ENCODE measurements around the gene PIAS3.
"Not testable (repeated sequence)": the region's sequence is repeated elsewhere in the genome, so short reads cannot be mapped to it uniquely, and the experiment has no call there.

PIAS3 gene

DNA sequence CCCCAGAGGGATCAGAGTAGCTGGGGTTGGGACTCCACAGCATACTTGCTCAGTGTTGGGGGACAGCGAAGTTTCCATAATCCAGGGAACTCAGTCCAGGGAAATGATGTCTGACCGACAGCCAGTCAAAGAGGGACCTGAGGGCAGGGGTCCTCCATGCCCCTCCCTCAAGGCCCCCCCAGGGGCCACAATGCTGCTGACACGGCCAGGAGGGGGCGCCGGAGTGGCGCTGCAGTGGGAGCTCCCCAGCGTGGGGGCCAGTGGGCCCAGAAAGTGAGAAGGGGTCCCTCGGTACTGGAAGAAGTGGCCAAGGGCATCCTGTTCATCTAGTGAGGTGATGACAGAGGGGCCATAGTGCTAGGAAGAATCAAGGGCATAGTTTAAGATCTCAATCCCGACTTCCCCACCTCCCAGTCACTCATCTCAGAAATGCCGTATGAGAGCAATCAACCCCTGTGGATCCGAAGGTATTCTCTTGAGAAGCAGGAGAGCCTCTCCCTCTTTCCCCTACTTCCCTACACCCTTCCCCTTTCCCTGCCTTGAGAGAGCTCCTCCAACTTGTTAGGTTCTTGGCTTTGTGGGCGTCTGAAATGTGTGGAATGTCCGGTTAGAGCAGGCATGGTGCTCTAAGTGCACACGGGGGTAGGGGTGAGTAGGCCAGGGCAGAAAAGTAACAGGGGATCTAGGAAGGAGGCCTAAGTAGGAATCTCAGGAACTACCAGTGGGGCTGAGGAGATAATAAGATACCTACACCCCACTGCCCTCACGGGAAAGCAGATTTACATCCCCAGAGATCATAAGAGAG is 9.3 kb downstream of the PIAS3 start:
- peaks cover 52% of the 10 kb centered on the region for H3K36me3 ChIP-seq (ENCODE audit: control insufficient read depth, insufficient read depth, low read length)
- H3K27me3 ChIP-seq (ENCODE audit: control insufficient read depth, insufficient read depth, low read length, poor library complexity, severe bottlenecking) = peaks cover 8% of the 10 kb centered on the region
- no peaks in the 10 kb centered on the region for H3K4me1 ChIP-seq (ENCODE audit: control insufficient read depth, insufficient read depth, low read length)
- no peak overlapping the region for H3K4me3 ChIP-seq (ENCODE audit: insufficient read depth, low read depth, low read length)
- WGBS, 2 experiments = 89 to 93% methylated on average over 15 of the region's 15 CpGs
- no peak overlapping the region for H3K27ac ChIP-seq (ENCODE audit: insufficient read depth, low read depth, low read length, poor library complexity, severe bottlenecking)
- no peaks in the 10 kb centered on the region for H3K9me3 ChIP-seq (ENCODE audit: control insufficient read depth, low read length)

DNA sequence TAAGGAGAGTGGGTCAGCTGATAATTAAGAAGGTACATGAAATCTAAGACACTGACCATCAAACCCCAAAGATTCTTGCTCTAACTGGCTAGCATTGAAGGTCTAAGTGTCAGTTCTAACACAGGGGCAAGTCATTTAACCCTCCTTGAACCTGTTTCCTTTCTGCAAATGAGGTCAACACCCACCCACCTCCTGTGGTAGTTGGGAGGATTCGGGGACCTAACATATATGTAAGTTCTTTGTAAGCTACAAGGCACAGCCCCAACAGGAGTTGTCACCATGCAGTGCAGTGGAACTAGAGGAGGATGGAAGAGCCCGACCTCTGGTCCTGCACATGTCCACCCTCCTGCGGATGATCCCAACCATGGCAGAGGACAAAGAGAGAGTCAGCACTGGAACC is 11.1 kb downstream of the PIAS3 start:
- H3K4me1 ChIP-seq (ENCODE audit: control insufficient read depth, insufficient read depth, low read length) = no peaks in the 10 kb centered on the region
- H3K27ac ChIP-seq (ENCODE audit: insufficient read depth, low read depth, low read length, poor library complexity, severe bottlenecking) = no peak overlapping the region
- no peak overlapping the region for H3K4me3 ChIP-seq (ENCODE audit: insufficient read depth, low read depth, low read length)
- 94 to 98% methylated on average over 3 of the region's 3 CpGs for WGBS, 2 experiments
- H3K27me3 ChIP-seq (ENCODE audit: control insufficient read depth, insufficient read depth, low read length, poor library complexity, severe bottlenecking) = peaks cover 8% of the 10 kb centered on the region
- peaks cover 39% of the 10 kb centered on the region for H3K36me3 ChIP-seq (ENCODE audit: control insufficient read depth, insufficient read depth, low read length)
- no peaks in the 10 kb centered on the region for H3K9me3 ChIP-seq (ENCODE audit: control insufficient read depth, low read length)

- H3K4me1 ChIP-seq (ENCODE audit: control insufficient read depth, insufficient read depth, low read length) = no peaks in the 10 kb centered on the region
- peak overlapping the region; percentile 68 for H3K4me3 ChIP-seq (ENCODE audit: insufficient read depth, low read depth, low read length)
- H3K27me3 ChIP-seq (ENCODE audit: control insufficient read depth, insufficient read depth, low read length, poor library complexity, severe bottlenecking) = peaks cover 8% of the 10 kb centered on the region
- 80 to 89% methylated on average over 3 of the region's 3 CpGs for WGBS, 2 experiments
- peaks cover 44% of the 10 kb centered on the region for H3K36me3 ChIP-seq (ENCODE audit: control insufficient read depth, insufficient read depth, low read length)
- no peak overlapping the region for H3K27ac ChIP-seq (ENCODE audit: insufficient read depth, low read depth, low read length, poor library complexity, severe bottlenecking)
- H3K9me3 ChIP-seq (ENCODE audit: control insufficient read depth, low read length) = no peaks in the 10 kb centered on the region
Measured at GRCh38 chr1:145846201-145846612, 12.7 kb downstream of the PIAS3 start.

DNA sequence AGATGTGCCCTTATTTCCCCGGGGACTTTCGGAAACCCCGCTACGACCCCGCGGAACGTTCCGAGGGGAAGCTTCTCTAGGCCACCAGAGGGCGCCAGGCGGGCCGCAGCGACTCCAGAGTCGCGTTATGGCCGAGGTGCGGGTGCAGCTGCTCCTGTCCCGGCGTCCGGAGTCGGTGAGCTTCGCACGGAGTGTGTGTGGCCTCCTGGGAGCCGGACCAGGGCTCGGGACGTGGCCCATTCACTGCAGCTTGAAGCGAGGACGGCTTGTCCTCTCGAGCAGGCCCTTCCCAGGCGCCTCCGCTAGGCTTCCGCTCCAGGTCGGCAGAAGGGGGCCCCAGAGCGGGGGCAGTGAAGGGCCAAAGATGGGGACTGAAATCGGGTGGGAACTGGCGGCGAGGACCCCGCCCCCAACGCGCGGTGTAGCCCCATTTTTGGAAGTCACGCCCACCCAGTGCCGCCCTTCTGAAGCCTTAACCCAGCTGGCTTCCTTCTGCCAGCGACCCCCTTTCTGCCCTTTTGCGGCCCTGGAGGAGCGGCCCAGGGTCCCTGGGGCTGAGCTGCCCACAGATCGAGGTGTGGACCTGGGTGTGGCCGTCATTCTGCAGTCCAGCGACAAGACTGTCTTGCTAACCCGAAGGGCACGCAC is 13.2 kb downstream of the PIAS3 start, which contains the start of gene NUDT17:
Gene NUDT17 (plus strand): TSS at position 117 of the 648 bp plus-strand sequence. CDS start 11 bp downstream, at position 128.
- H3K27ac ChIP-seq (ENCODE audit: insufficient read depth, low read depth, low read length, poor library complexity, severe bottlenecking) = peak within 1 kb of the TSS; percentile 48
- H3K4me1 ChIP-seq (ENCODE audit: control insufficient read depth, insufficient read depth, low read length) = no peaks in the 10 kb centered on the region
- peaks cover 44% of the 10 kb centered on the region for H3K36me3 ChIP-seq (ENCODE audit: control insufficient read depth, insufficient read depth, low read length)
- peaks cover 8% of the 10 kb centered on the region for H3K27me3 ChIP-seq (ENCODE audit: control insufficient read depth, insufficient read depth, low read length, poor library complexity, severe bottlenecking)
- 3% methylated on average over 50 of the region's 50 CpGs for WGBS, 2 experiments
- no peaks in the 10 kb centered on the region for H3K9me3 ChIP-seq (ENCODE audit: control insufficient read depth, low read length)
- peak within 1 kb of the TSS; percentile 68 for H3K4me3 ChIP-seq (ENCODE audit: insufficient read depth, low read depth, low read length)

DNA sequence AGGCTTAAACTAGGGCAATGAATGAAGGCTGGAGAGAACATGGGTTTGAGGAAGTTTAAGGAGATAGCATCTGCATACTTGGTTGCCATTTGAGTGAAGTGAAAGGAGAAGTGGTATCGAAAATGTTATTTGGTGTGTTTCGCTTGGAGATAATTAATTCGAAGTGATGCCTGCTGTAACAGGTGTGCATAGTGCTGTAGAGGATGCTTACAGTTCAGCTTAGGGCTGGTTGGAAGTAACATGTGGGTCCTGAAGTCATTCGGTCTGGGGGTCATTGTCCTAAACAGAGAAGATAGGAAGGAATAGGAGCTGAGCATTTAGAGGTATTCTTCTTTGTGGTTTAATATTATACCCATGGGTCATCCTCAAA is 13.8 kb downstream of the PIAS3 start:
- Histone ChIP-seq H3K4me3 (ENCODE audit: insufficient read depth, low read depth, low read length) (peak overlapping the region; percentile 68), H3K27me3 (ENCODE audit: control insufficient read depth, insufficient read depth, low read length, poor library complexity, severe bottlenecking) (peaks cover 8% of the 10 kb centered on the region), H3K36me3 (ENCODE audit: control insufficient read depth, insufficient read depth, low read length) (peaks cover 42% of the 10 kb centered on the region), H3K27ac (ENCODE audit: insufficient read depth, low read depth, low read length, poor library complexity, severe bottlenecking) (no peak overlapping the region), H3K4me1 (ENCODE audit: control insufficient read depth, insufficient read depth, low read length) (no peaks in the 10 kb centered on the region), H3K9me3 (ENCODE audit: control insufficient read depth, low read length) (no peaks in the 10 kb centered on the region)
- WGBS, 2 experiments = 40 to 41% methylated on average over 4 of the region's 4 CpGs

GRCh38 chr1:145843031-145843430 is 15.8 kb downstream of the PIAS3 start:
- H3K36me3 ChIP-seq (ENCODE audit: control insufficient read depth, insufficient read depth, low read length) = peaks cover 32% of the 10 kb centered on the region
- no peaks in the 10 kb centered on the region for H3K4me1 ChIP-seq (ENCODE audit: control insufficient read depth, insufficient read depth, low read length)
- no peaks in the 10 kb centered on the region for H3K9me3 ChIP-seq (ENCODE audit: control insufficient read depth, low read length)
- WGBS, 2 experiments = 95% methylated on average over 2 to 3 of the region's 3 CpGs
- H3K27ac ChIP-seq (ENCODE audit: insufficient read depth, low read depth, low read length, poor library complexity, severe bottlenecking) = no peak overlapping the region
- peaks cover 8% of the 10 kb centered on the region for H3K27me3 ChIP-seq (ENCODE audit: control insufficient read depth, insufficient read depth, low read length, poor library complexity, severe bottlenecking)
- no peak overlapping the region for H3K4me3 ChIP-seq (ENCODE audit: insufficient read depth, low read depth, low read length)

GRCh38 chr1:145837656-145838055 is 21.2 kb downstream of the PIAS3 start:
- Histone ChIP-seq H3K27me3 (ENCODE audit: control insufficient read depth, insufficient read depth, low read length, poor library complexity, severe bottlenecking) (no peaks in the 10 kb centered on the region), H3K9me3 (ENCODE audit: control insufficient read depth, low read length) (no peaks in the 10 kb centered on the region), H3K4me1 (ENCODE audit: control insufficient read depth, insufficient read depth, low read length) (no peaks in the 10 kb centered on the region), H3K36me3 (ENCODE audit: control insufficient read depth, insufficient read depth, low read length) (peaks cover 65% of the 10 kb centered on the region), H3K4me3 (ENCODE audit: insufficient read depth, low read depth, low read length) (no peak overlapping the region), H3K27ac (ENCODE audit: insufficient read depth, low read depth, low read length, poor library complexity, severe bottlenecking) (no peak overlapping the region)
- WGBS, 2 experiments = 100% methylated on average over 1 of the region's 1 CpG

DNA sequence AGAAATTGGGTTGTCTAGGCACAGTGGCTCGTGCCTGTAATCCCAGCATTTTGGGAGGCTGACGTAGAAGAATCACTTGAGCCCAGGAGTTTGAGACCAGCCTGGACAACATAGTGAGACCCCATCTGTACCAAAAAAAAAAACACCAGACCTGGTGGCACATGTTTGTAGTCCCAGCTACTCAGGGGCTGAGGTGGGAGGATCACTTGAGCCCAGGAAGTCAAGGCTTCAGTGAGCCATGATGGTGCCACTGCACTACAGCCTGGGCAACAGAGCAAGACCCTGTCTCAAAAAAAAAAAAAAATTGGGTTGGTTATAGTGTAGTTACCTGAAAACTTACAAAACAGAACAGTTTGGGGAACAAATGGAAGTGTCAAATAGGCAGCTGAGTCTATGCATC is 28.1 kb downstream of the PIAS3 start:
- not testable (repeated sequence) for H3K4me3 ChIP-seq (ENCODE audit: insufficient read depth, low read depth, low read length); H3K27me3 ChIP-seq (ENCODE audit: control insufficient read depth, insufficient read depth, low read length, poor library complexity, severe bottlenecking); H3K27ac ChIP-seq (ENCODE audit: insufficient read depth, low read depth, low read length, poor library complexity, severe bottlenecking); H3K4me1 ChIP-seq (ENCODE audit: control insufficient read depth, insufficient read depth, low read length); H3K9me3 ChIP-seq (ENCODE audit: control insufficient read depth, low read length)
- H3K36me3 ChIP-seq (ENCODE audit: control insufficient read depth, insufficient read depth, low read length) = peaks cover 75% of the 10 kb centered on the region
- WGBS, 2 experiments = 84 to 96% methylated on average over 2 of the region's 2 CpGs

DNA sequence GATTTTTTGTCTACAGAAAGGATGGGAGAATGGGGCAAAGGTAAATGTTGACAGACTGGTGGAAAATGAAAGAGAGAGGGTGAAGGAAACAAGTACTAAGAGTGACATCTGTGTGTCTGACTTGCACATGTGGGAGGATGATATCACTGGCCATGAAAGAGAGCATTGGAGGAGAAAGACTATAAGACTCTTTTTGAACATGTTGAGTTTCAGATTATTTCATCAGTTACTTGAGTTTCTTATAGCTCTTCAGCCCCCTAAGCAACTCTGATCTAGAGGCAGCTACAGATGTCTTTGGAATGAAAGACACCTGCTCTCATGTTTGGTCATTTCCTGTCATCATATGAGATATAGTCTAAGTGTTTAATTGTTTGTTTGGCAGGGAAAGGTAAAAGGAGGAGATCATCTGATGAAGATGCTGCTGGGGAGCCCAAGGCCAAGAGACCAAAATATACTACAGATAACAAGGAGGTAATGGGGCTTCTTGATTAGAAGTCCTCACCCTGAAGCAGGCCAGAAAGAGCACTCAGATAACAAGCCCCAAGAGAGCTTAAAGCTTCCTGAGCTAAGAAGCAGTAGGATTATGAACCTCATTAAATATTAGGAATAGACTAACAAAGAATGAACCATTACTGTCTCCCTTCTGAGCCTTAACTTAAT is 30.4 kb downstream of the PIAS3 start:
- Histone ChIP-seq H3K36me3 (ENCODE audit: control insufficient read depth, insufficient read depth, low read length) (peaks cover 62% of the 10 kb centered on the region), H3K27ac (ENCODE audit: insufficient read depth, low read depth, low read length, poor library complexity, severe bottlenecking) (no peak overlapping the region), H3K27me3 (ENCODE audit: control insufficient read depth, insufficient read depth, low read length, poor library complexity, severe bottlenecking) (no peaks in the 10 kb centered on the region), H3K4me1 (ENCODE audit: control insufficient read depth, insufficient read depth, low read length) (peaks cover 4% of the 10 kb centered on the region), H3K9me3 (ENCODE audit: control insufficient read depth, low read length) (no peaks in the 10 kb centered on the region), H3K4me3 (ENCODE audit: insufficient read depth, low read depth, low read length) (no peak overlapping the region)

GRCh38 chr1:145827966-145828365 is 30.9 kb downstream of the PIAS3 start:
- H3K9me3 ChIP-seq (ENCODE audit: control insufficient read depth, low read length) = no peaks in the 10 kb centered on the region
- H3K27ac ChIP-seq (ENCODE audit: insufficient read depth, low read depth, low read length, poor library complexity, severe bottlenecking) = no peak overlapping the region
- peaks cover 4% of the 10 kb centered on the region for H3K4me1 ChIP-seq (ENCODE audit: control insufficient read depth, insufficient read depth, low read length)
- H3K36me3 ChIP-seq (ENCODE audit: control insufficient read depth, insufficient read depth, low read length) = peaks cover 57% of the 10 kb centered on the region
- H3K27me3 ChIP-seq (ENCODE audit: control insufficient read depth, insufficient read depth, low read length, poor library complexity, severe bottlenecking) = no peaks in the 10 kb centered on the region
- H3K4me3 ChIP-seq (ENCODE audit: insufficient read depth, low read depth, low read length) = no peak overlapping the region

Measured in ectodermal cell (in vitro differentiated cells).